SK-N-SH (cell line): ENCODE results near the gene QRFPR. TPM values are rescaled to one million over a fixed set of nuclear protein-coding genes. Genes with fewer than 3 reads are reported as not detected.

ENCODE experiments used
- CTCF ChIA-PET: fragments of 300-600, 350-600 bp; formaldehyde crosslinking; extraction: SDS; loops from one replicate; lab custom pipeline; 2021; lab: Yijun Ruan, JAX
- POLR2A ChIA-PET: fragments of 350-600 bp; sonication (Branson Sonifier 250); formaldehyde crosslinking; extraction: SDS; loops from one replicate; lab custom pipeline; 2020; ENCODE audit warnings: antibody characterized with exemption, inconsistent platforms; lab: Yijun Ruan, JAX
- DNase-seq: peaks from one replicate; pipeline ENCODE4 v3.0.0; 2012
- H2AFZ ChIP-seq: fragments of 200-600 bp; sonication (generic); 2 replicates; pipeline ENCODE4 v1.8.1; 2016; ENCODE audit warnings: antibody characterized with exemption, mild to moderate bottlenecking, low read depth
- H3F3A ChIP-seq: fragments of 200-600 bp; sonication (generic); replicated peaks from 2 replicates; pipeline ENCODE3; 2016; ENCODE audit warnings: antibody characterized with exemption, mild to moderate bottlenecking; ENCODE audit not compliant: insufficient read depth
- H3K27ac ChIP-seq, 2 experiments: fragments of 200-500 bp in 1 of 2; fragments of 200-600 bp in 1 of 2; sonication (Bioruptor generic) in 1 of 2; sonication (generic), shearing (Covaris generic) in 1 of 2; 2 replicates each; pipeline versions ENCODE4 v1.5.1 to v1.6.1; 2014 to 2016; ENCODE audit warnings: low read depth in 2 of 2, inconsistent platforms in 1 of 2, low read length in 1 of 2, mild to moderate bottlenecking in 1 of 2, mixed read lengths in 1 of 2
- H3K27me3 ChIP-seq: fragments of 200-600 bp; sonication (generic), shearing (Covaris generic); 2 replicates; pipeline ENCODE4 v1.6.1; 2016; ENCODE audit warnings: mixed run types; ENCODE audit not compliant: insufficient read depth
- H3K36me3 ChIP-seq, 2 experiments: fragments of 200-500 bp in 1 of 2; fragments of 200-600 bp in 1 of 2; sonication (Bioruptor generic) in 1 of 2; sonication (generic) in 1 of 2; replicated peaks in 1 of 2; 2 replicates each; pipeline versions ENCODE3 to v1.5.1; 2014 to 2016; ENCODE audit warnings: low read length in 1 of 2, mild to moderate bottlenecking in 1 of 2; ENCODE audit not compliant: insufficient read depth in 2 of 2, control insufficient read depth in 1 of 2
- H3K4me1 ChIP-seq, 2 experiments: fragments of 200-500 bp in 1 of 2; fragments of 200-600 bp in 1 of 2; sonication (Bioruptor generic) in 1 of 2; sonication (generic), shearing (Covaris generic) in 1 of 2; 2 replicates each; pipeline versions ENCODE4 v1.5.1 to v1.6.1; 2014 to 2016; ENCODE audit warnings: low read depth in 1 of 2, low read length in 1 of 2, mixed run types in 1 of 2; ENCODE audit not compliant: insufficient read depth in 2 of 2, control insufficient read depth in 1 of 2
- H3K4me2 ChIP-seq: fragments of 200-600 bp; sonication (generic), shearing (Covaris generic); 2 replicates; pipeline ENCODE4 v1.6.1; 2017; ENCODE audit warnings: mixed run types
- H3K4me3 ChIP-seq, 2 experiments: fragments of 200-500 bp in 1 of 2; fragments of 200-600 bp in 1 of 2; sonication (Bioruptor generic) in 1 of 2; sonication (generic), shearing (Covaris generic) in 1 of 2; 2 replicates each; pipeline versions ENCODE4 v1.5.1 to v1.8.1; 2014 to 2016; ENCODE audit warnings: low read depth in 2 of 2, inconsistent platforms in 1 of 2, low read length in 1 of 2, mild to moderate bottlenecking in 1 of 2, mixed read lengths in 1 of 2, moderate library complexity in 1 of 2
- H3K79me2 ChIP-seq: fragments of 200-600 bp; sonication (generic); 2 replicates; pipeline ENCODE4 v1.8.1; 2017; ENCODE audit warnings: mild to moderate bottlenecking; ENCODE audit not compliant: insufficient read depth
- H3K9ac ChIP-seq: fragments of 200-600 bp; sonication (generic); 2 replicates; pipeline ENCODE4 v1.6.1; 2017; ENCODE audit warnings: mixed run types
- H3K9me2 ChIP-seq: fragments of 200-600 bp; sonication (generic); 2 replicates; pipeline ENCODE4 v1.6.1; 2017; ENCODE audit warnings: mixed run types
- H3K9me3 ChIP-seq: fragments of 200-600 bp; sonication (generic); 2 replicates; pipeline ENCODE4 v1.6.1; 2017; ENCODE audit warnings: mixed run types, mild to moderate bottlenecking, moderate library complexity
- H4K20me1 ChIP-seq: fragments of 200-600 bp; sonication (generic); 2 replicates; pipeline ENCODE4 v1.6.1; 2017; ENCODE audit warnings: mild to moderate bottlenecking, mixed run types; ENCODE audit not compliant: insufficient read depth
- EZH2phosphoT487 ChIP-seq: fragments of 200-600 bp; sonication (generic); IDR thresholded peaks from 2 replicates; pipeline ENCODE4 v1.6.1; 2017; ENCODE audit warnings: low read depth, mixed run types, mild to moderate bottlenecking, antibody characterized with exemption, moderate library complexity, borderline replicate concordance
- FOXM1 ChIP-seq: IDR thresholded peaks from 2 replicates; pipeline ENCODE4 v1.4.0; 2012; ENCODE audit warnings: low read depth, mild to moderate bottlenecking
- GATA2 ChIP-seq: sonication (generic); formaldehyde crosslinking; IDR thresholded peaks from 2 replicates; pipeline ENCODE4 v1.5.0; 2020; ENCODE audit warnings: mild to moderate bottlenecking, missing genetic modification reagents
- JUND ChIP-seq: IDR thresholded peaks from 2 replicates; pipeline ENCODE4 v1.4.0; 2012
- MEF2A ChIP-seq: IDR thresholded peaks from 2 replicates; pipeline ENCODE4 v1.4.0; 2012; ENCODE audit warnings: low read depth, borderline replicate concordance
- SMC3 ChIP-seq: IDR thresholded peaks from 2 replicates; pipeline ENCODE4 v1.6.1; 2012; ENCODE audit warnings: low read depth, low read length, improper control_type of control experiment
- TAF1 ChIP-seq: IDR thresholded peaks from 2 replicates; pipeline ENCODE4 v1.6.1; 2012; ENCODE audit warnings: low read depth, mild to moderate bottlenecking, low read length, moderate library complexity, borderline replicate concordance
- TEAD4 ChIP-seq: IDR thresholded peaks from 2 replicates; pipeline ENCODE4 v1.4.0; 2012; ENCODE audit warnings: mild to moderate bottlenecking, borderline replicate concordance; ENCODE audit not compliant: insufficient read depth
- WGBS: methylation state at CpG from one replicate; pipeline ENCODE4 v1.1.6; 2017; ENCODE audit warnings: low lambda C conversion rate; 5-methylcytosine and 5-hydroxymethylcytosine counted together
- polyA plus RNA-seq, 3 experiments: library from polyadenylated mRNA; depleted of rRNA; stranded (reverse); fragments of >200 nt; gene quantifications; 2 replicates each; pipeline ENCODE4 v1.2.3, GENCODE V29; 2012
- TF ChIP-seq, protein P1 (sequence below): fragments of 150-350 bp; IDR thresholded peaks from 2 replicates; pipeline ENCODE4 v1.6.1; 2016; ENCODE audit warnings: mild to moderate bottlenecking, low read depth, low read length
- TF ChIP-seq, protein P2 (sequence below): IDR thresholded peaks from 2 replicates; pipeline ENCODE4 v1.4.0; 2012; ENCODE audit warnings: low read depth, borderline replicate concordance
- TF ChIP-seq, protein P3 (sequence below): IDR thresholded peaks from 2 replicates; pipeline ENCODE4 v1.4.0; 2012; ENCODE audit warnings: low read depth
- TF ChIP-seq, protein P4 (sequence below): fragments of 150-350 bp; IDR thresholded peaks from 2 replicates; pipeline ENCODE4 v1.6.1; 2017; ENCODE audit warnings: antibody characterized with exemption, low read length, low read depth, borderline replicate concordance
- TF ChIP-seq, protein P5 (sequence below): IDR thresholded peaks from 2 replicates; pipeline ENCODE4; 2012

QRFPR gene
- polyA plus RNA-seq, 1 of the 3 experiments (the other 2 are of a cell fraction): not detected

DNA sequence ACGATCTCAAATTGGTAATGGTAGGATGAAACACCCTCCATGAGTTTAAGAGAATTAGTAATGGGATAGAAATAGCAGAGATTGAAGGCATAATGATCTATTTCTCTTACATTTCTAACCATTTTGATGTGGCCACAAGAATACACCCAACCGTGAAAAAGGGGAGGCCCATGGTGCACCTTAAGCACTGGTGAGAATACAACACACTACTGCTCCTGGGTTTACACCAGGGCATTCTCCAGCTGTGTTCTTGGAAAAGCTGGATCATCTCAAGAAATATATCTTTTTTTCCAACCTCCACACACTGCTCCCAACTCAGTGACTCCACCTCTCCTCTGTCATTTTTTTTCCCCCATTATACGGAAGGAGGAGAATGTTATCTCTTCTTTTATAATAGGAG is 1.5 kb downstream of the QRFPR start (continued):
- TF ChIP-seq, protein P1, sequence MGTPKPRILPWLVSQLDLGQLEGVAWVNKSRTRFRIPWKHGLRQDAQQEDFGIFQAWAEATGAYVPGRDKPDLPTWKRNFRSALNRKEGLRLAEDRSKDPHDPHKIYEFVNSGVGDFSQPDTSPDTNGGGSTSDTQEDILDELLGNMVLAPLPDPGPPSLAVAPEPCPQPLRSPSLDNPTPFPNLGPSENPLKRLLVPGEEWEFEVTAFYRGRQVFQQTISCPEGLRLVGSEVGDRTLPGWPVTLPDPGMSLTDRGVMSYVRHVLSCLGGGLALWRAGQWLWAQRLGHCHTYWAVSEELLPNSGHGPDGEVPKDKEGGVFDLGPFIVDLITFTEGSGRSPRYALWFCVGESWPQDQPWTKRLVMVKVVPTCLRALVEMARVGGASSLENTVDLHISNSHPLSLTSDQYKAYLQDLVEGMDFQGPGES: no peak
- TF ChIP-seq, protein P2, sequence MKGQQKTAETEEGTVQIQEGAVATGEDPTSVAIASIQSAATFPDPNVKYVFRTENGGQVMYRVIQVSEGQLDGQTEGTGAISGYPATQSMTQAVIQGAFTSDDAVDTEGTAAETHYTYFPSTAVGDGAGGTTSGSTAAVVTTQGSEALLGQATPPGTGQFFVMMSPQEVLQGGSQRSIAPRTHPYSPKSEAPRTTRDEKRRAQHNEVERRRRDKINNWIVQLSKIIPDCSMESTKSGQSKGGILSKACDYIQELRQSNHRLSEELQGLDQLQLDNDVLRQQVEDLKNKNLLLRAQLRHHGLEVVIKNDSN: no peak
- TF ChIP-seq, protein P3, sequence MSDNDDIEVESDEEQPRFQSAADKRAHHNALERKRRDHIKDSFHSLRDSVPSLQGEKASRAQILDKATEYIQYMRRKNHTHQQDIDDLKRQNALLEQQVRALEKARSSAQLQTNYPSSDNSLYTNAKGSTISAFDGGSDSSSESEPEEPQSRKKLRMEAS: no peak
- TF ChIP-seq GATA2 (CRISPR knock-in tag): no peak

DNA sequence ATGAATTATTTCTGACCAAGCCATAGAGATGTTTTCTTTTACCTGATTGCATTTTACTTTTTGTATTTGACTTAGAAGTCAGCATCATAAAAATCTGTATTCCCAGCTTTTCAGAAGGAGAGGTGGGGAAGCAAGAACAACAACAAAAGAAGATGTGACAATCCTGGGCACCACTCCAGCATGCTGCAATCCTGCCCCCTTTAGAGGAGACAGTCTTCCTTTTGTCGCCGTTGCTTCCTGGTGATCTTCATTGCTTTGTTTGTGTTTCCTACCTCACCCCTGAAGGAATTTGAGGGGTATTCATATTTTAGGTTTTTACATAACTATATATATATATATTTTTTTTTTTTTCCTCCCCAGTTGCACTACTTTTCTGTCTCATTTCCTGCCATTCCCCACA is 3.7 kb downstream of the QRFPR start:
- no peak overlapping the region for H3K4me3 ChIP-seq
- H3K9ac ChIP-seq: no peak overlapping the region
- H3K27me3 ChIP-seq: peaks cover 53% of the 10 kb centered on the region
- POLR2A ChIA-PET: no interaction called here
- DNase-seq: no peak
- H3F3A ChIP-seq: no peaks in the 10 kb centered on the region
- H3K4me1 ChIP-seq: peaks cover 0 to 12% of the 10 kb centered on the region in 2 experiments; a peak in 1 of 4 replicates
- H3K36me3 ChIP-seq: no peaks in the 10 kb centered on the region
- no peaks in the 10 kb centered on the region for H3K9me2 ChIP-seq
- no peak for TF ChIP-seq TAF1
- TF ChIP-seq TEAD4: no peak
- TF ChIP-seq FOXM1: no peak
- TF ChIP-seq GATA2 (CRISPR knock-in tag): no peak
- TF ChIP-seq, protein P4, sequence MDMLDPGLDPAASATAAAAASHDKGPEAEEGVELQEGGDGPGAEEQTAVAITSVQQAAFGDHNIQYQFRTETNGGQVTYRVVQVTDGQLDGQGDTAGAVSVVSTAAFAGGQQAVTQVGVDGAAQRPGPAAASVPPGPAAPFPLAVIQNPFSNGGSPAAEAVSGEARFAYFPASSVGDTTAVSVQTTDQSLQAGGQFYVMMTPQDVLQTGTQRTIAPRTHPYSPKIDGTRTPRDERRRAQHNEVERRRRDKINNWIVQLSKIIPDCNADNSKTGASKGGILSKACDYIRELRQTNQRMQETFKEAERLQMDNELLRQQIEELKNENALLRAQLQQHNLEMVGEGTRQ: no peak
- TF ChIP-seq, protein P5, sequence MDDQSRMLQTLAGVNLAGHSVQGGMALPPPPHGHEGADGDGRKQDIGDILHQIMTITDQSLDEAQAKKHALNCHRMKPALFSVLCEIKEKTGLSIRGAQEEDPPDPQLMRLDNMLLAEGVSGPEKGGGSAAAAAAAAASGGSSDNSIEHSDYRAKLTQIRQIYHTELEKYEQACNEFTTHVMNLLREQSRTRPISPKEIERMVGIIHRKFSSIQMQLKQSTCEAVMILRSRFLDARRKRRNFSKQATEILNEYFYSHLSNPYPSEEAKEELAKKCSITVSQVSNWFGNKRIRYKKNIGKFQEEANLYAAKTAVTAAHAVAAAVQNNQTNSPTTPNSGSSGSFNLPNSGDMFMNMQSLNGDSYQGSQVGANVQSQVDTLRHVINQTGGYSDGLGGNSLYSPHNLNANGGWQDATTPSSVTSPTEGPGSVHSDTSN: no peak
- TF ChIP-seq JUND: no peak
- TF ChIP-seq EZH2phosphoT487: no peak
- TF ChIP-seq SMC3: no peak
- TF ChIP-seq MEF2A: no peak
- H3K27ac ChIP-seq: no peak overlapping the region
- no peak overlapping the region for H2AFZ ChIP-seq
- 7% methylated on average over 2 of the region's 2 CpGs for WGBS
- H4K20me1 ChIP-seq: no peaks in the 10 kb centered on the region
- H3K4me2 ChIP-seq: no peak overlapping the region
- no peaks in the 10 kb centered on the region for H3K9me3 ChIP-seq
- CTCF ChIA-PET: no interaction called here
- H3K79me2 ChIP-seq: no peaks in the 10 kb centered on the region
